OCI-LY1 (cell line): ENCODE measurements around the gene INSR.

Experiments used
- H2AFZ ChIP-seq: fragments of 200-600 bp; sonication (generic), shearing (Covaris generic); 2 replicates; pipeline ENCODE4 v1.6.0; 2014; ENCODE audit warnings: antibody characterized with exemption, mild to moderate bottlenecking, low read length
- H3F3A ChIP-seq: fragments of 200-600 bp; sonication (generic), shearing (Covaris generic); 2 replicates; pipeline ENCODE4 v1.6.0; 2014; ENCODE audit warnings: mild to moderate bottlenecking, antibody characterized with exemption, low read length, moderate library complexity; ENCODE audit not compliant: insufficient read depth
- H3K27ac ChIP-seq: fragments of 200-600 bp; sonication (generic); 2 replicates; pipeline ENCODE4 v1.5.1; 2014; ENCODE audit warnings: low read length, mixed run types, mild to moderate bottlenecking, low read depth; ENCODE audit not compliant: poor library complexity, severe bottlenecking
- H3K27me3 ChIP-seq: fragments of 200-600 bp; sonication (generic); 2 replicates; pipeline ENCODE4 v1.6.0; 2014; ENCODE audit warnings: antibody characterized with exemption, mild to moderate bottlenecking, low read length, moderate library complexity; ENCODE audit not compliant: insufficient read depth
- H3K36me3 ChIP-seq: fragments of 200-600 bp; sonication (generic); 2 replicates; pipeline ENCODE4 v1.6.1; 2014; ENCODE audit warnings: mild to moderate bottlenecking, antibody characterized with exemption, low read length, moderate library complexity, mixed read lengths; ENCODE audit not compliant: insufficient read depth
- H3K4me1 ChIP-seq: fragments of 200-600 bp; sonication (generic); 2 replicates; pipeline ENCODE4 v1.5.1; 2014; ENCODE audit warnings: mild to moderate bottlenecking, low read length, moderate library complexity; ENCODE audit not compliant: insufficient read depth, severe bottlenecking
- H3K4me2 ChIP-seq: fragments of 200-600 bp; sonication (generic), shearing (Covaris generic); 2 replicates; pipeline ENCODE4 v1.6.1; 2014; ENCODE audit warnings: low read length
- H3K4me3 ChIP-seq: fragments of 200-600 bp; sonication (generic); 2 replicates; pipeline ENCODE4 v1.5.1; 2014; ENCODE audit warnings: low read length, low read depth, mild to moderate bottlenecking, mixed read lengths; ENCODE audit not compliant: poor library complexity, severe bottlenecking
- H3K79me2 ChIP-seq: fragments of 200-600 bp; shearing (Covaris generic); 2 replicates; pipeline ENCODE4 v1.6.1; 2016; ENCODE audit warnings: mixed run types, low read length, mixed read lengths; ENCODE audit not compliant: insufficient read depth
- H3K9ac ChIP-seq: fragments of 200-600 bp; sonication (generic), shearing (Covaris generic); 2 replicates; pipeline ENCODE4 v1.6.1; 2014; ENCODE audit warnings: mild to moderate bottlenecking, low read length, mixed read lengths
- H3K9me2 ChIP-seq: fragments of 200-600 bp; sonication (generic), shearing (Covaris generic); 2 replicates; pipeline ENCODE4 v1.6.1; 2014; ENCODE audit warnings: low read depth, mild to moderate bottlenecking, low read length, mixed read lengths
- H3K9me3 ChIP-seq: fragments of 200-600 bp; shearing (Covaris generic); 2 replicates; pipeline ENCODE4 v1.6.1; 2014; ENCODE audit warnings: low read length, mixed read lengths
- H4K20me1 ChIP-seq: fragments of 200-600 bp; sonication (generic), shearing (Covaris generic); 2 replicates; pipeline ENCODE4 v1.6.0; 2016; ENCODE audit warnings: mild to moderate bottlenecking, low read length; ENCODE audit not compliant: insufficient read depth
- CTCF ChIP-seq: fragments of 200-600 bp; sonication (generic), shearing (Covaris generic); IDR thresholded peaks from 2 replicates; pipeline ENCODE4 v1.5.1; 2017; ENCODE audit warnings: mild to moderate bottlenecking, antibody characterized with exemption, low read length, moderate library complexity, mixed read lengths
- EZH2 ChIP-seq: fragments of 200-600 bp; sonication (generic), shearing (Covaris generic); IDR thresholded peaks from 2 replicates; pipeline ENCODE4 v1.8.0; 2017; ENCODE audit warnings: borderline replicate concordance, mixed run types, mild to moderate bottlenecking, antibody characterized with exemption, low read length, moderate library complexity, mixed read lengths

The INSR gene

GRCh38 chr19:7078008-7078407 lies 216.2 kb downstream of the INSR start:
- H3K4me1 ChIP-seq, result no peaks in the 10 kb centered on the region
- H3K9ac ChIP-seq, result no peak overlapping the region
- peaks cover 9% of the 10 kb centered on the region for H3F3A ChIP-seq
- H3K79me2 ChIP-seq, result no peaks in the 10 kb centered on the region
- no peak overlapping the region for H3K4me2 ChIP-seq
- TF ChIP-seq CTCF (no peak), EZH2 (no peak)
- H2AFZ ChIP-seq, result no peak overlapping the region
- H4K20me1 ChIP-seq, result no peaks in the 10 kb centered on the region
- H3K36me3 ChIP-seq, result peaks cover 100% of the 10 kb centered on the region
- H3K9me3 ChIP-seq, result peaks cover 48% of the 10 kb centered on the region
- no peaks in the 10 kb centered on the region for H3K9me2 ChIP-seq
- no peak overlapping the region for H3K27ac ChIP-seq
- H3K27me3 ChIP-seq, result no peaks in the 10 kb centered on the region
- H3K4me3 ChIP-seq, result no peak overlapping the region

- peaks cover 96% of the 10 kb centered on the region for H3K36me3 ChIP-seq
- no peaks in the 10 kb centered on the region for H3K79me2 ChIP-seq
- H3K9me3 ChIP-seq, result peaks cover 31% of the 10 kb centered on the region
- no peak overlapping the region for H3K27ac ChIP-seq
- no peaks in the 10 kb centered on the region for H3K9me2 ChIP-seq
- no peak overlapping the region for H2AFZ ChIP-seq
- H3K9ac ChIP-seq, result no peak overlapping the region
- H3K4me3 ChIP-seq, result no peak overlapping the region
- H3K27me3 ChIP-seq, result no peaks in the 10 kb centered on the region
- no peaks in the 10 kb centered on the region for H4K20me1 ChIP-seq
- no peaks in the 10 kb centered on the region for H3F3A ChIP-seq
- H3K4me2 ChIP-seq, result no peak overlapping the region
- no peak for TF ChIP-seq CTCF
- H3K4me1 ChIP-seq, result no peaks in the 10 kb centered on the region
Observed at GRCh38 chr19:7076151-7076550, 218.1 kb downstream of the INSR start.

GRCh38 chr19:7074705-7075282 lies 219.4 kb downstream of the INSR start:
- Histone ChIP-seq H3K4me2 (no peak overlapping the region), H3K9ac (no peak overlapping the region), H3K27ac (no peak overlapping the region), H2AFZ (no peak overlapping the region), H3K79me2 (peaks cover 10% of the 10 kb centered on the region), H3K27me3 (no peaks in the 10 kb centered on the region), H3K9me2 (no peaks in the 10 kb centered on the region), H3K36me3 (peaks cover 86% of the 10 kb centered on the region), H3K4me3 (no peak overlapping the region), H4K20me1 (no peaks in the 10 kb centered on the region), H3K9me3 (peaks cover 21% of the 10 kb centered on the region), H3K4me1 (peaks cover 7% of the 10 kb centered on the region), H3F3A (no peaks in the 10 kb centered on the region)
- TF ChIP-seq EZH2 (no peak), CTCF (no peak)
